Peyer's patch (tissue), 4 donors: ENCODE data around the gene SLC7A8. TPM values are rescaled to one million over a fixed set of nuclear protein-coding genes. Genes with fewer than 3 reads are reported as not detected.

ENCODE experiments used
- DNase-seq, 3 donors: peaks; one replicate each; pipeline ENCODE4 v3.0.0-alpha.2; 2017 to 2019
- H3K27ac ChIP-seq, 4 donors: fragments of 200-600 bp; sonication (generic); one replicate each; pipeline ENCODE4 v1.5.1; 2016 to 2019
- H3K27me3 ChIP-seq, 2 donors: fragments of 200-600 bp; sonication (generic); one replicate each; pipeline ENCODE4 v1.5.1; 2019
- H3K36me3 ChIP-seq, 3 donors: fragments of 200-600 bp; sonication (generic); one replicate each; pipeline ENCODE4 v1.5.1; 2016 to 2019
- H3K4me1 ChIP-seq, 4 donors: fragments of 200-600 bp; sonication (generic); one replicate each; pipeline ENCODE4 v1.5.1; 2016 to 2019
- H3K4me3 ChIP-seq, 4 donors: fragments of 200-600 bp; sonication (generic); 1 replicate in 3 of 4; 2 replicates in 1 of 4; pipeline ENCODE4 v1.5.1; 2016 to 2019; ENCODE audit warnings: mild to moderate bottlenecking in 1 of 4
- H3K9me3 ChIP-seq, 4 donors: fragments of 200-600 bp; sonication (generic); one replicate each; pipeline ENCODE4 v1.5.1; 2016 to 2019; ENCODE audit warnings: mild to moderate bottlenecking in 1 of 4
- CTCF ChIP-seq, 6 experiments: fragments of 450-650 bp in 4 of 6; fragments of 200-600 bp in 2 of 6; sonication (generic) in 1 of 6; IDR thresholded peaks; one replicate each; pipeline ENCODE4 v1.5.1; 2017 to 2019; ENCODE audit warnings: antibody characterized with exemption in 6 of 6, mild to moderate bottlenecking in 3 of 6, moderate library complexity in 1 of 6
- POLR2A ChIP-seq, 2 donors: fragments of 450-650 bp; IDR thresholded peaks; one replicate each; pipeline ENCODE4 v1.5.1; 2017; ENCODE audit warnings: antibody characterized with exemption in 2 of 2, mild to moderate bottlenecking in 2 of 2, moderate library complexity in 2 of 2
- total RNA-seq, 4 donors: library from RNA; depleted of rRNA; stranded (reverse); fragments of >200 nt; gene quantifications; one replicate each; pipeline ENCODE4 v1.1.0, GENCODE V29; 2016

SLC7A8 gene
- total RNA-seq, 4 donors from 2014 or later: 21.8 to 56.9 (median 35.0) TPM

- DNase-seq: no peak
These were observed 45.5 kb downstream of the SLC7A8 start for GRCh38 chr14:23137813-23138535.

GRCh38 chr14:23137192-23137812 lies 46.2 kb downstream of the SLC7A8 start:
- Histone ChIP-seq H3K4me1 (no peaks in the 10 kb centered on the region), H3K27me3 (no peaks in the 10 kb centered on the region), H3K4me3 (no peak overlapping the region), H3K27ac (no peak overlapping the region), H3K36me3 (peaks cover 0 to 16% (median 0%) of the 10 kb centered on the region in 3 donors), H3K9me3 (no peaks in the 10 kb centered on the region)
- TF ChIP-seq POLR2A (IDR thresholded peaks at IDR 0.05): no peak
- TF ChIP-seq CTCF (IDR thresholded peaks at IDR 0.05): no peak
- no peak for DNase-seq

More at GRCh38 chr14:23137813-23138535, 45.5 kb downstream of the SLC7A8 start:
- Histone ChIP-seq H3K36me3 (peaks cover 0 to 16% (median 0%) of the 10 kb centered on the region in 3 donors), H3K27ac (no peak overlapping the region), H3K9me3 (no peaks in the 10 kb centered on the region), H3K4me1 (no peaks in the 10 kb centered on the region), H3K27me3 (no peaks in the 10 kb centered on the region), H3K4me3 (no peak overlapping the region)
- TF ChIP-seq CTCF (IDR thresholded peaks at IDR 0.05) (no peak), POLR2A (IDR thresholded peaks at IDR 0.05) (no peak)

GRCh38 chr14:23136566-23137133 lies 46.8 kb downstream of the SLC7A8 start:
- Histone ChIP-seq H3K27me3 (no peaks in the 10 kb centered on the region), H3K36me3 (peaks cover 0 to 16% (median 0%) of the 10 kb centered on the region in 3 donors), H3K4me1 (no peaks in the 10 kb centered on the region), H3K9me3 (no peaks in the 10 kb centered on the region), H3K4me3 (no peak overlapping the region), H3K27ac (no peak overlapping the region)
- DNase-seq: no peak
- TF ChIP-seq CTCF (IDR thresholded peaks at IDR 0.05) (no peak), POLR2A (IDR thresholded peaks at IDR 0.05) (no peak)

- Histone ChIP-seq H3K4me3 (no peak overlapping the region), H3K27ac (no peak overlapping the region), H3K36me3 (peaks cover 0 to 13% (median 0%) of the 10 kb centered on the region in 3 donors), H3K9me3 (no peaks in the 10 kb centered on the region), H3K27me3 (no peaks in the 10 kb centered on the region), H3K4me1 (no peaks in the 10 kb centered on the region)
- TF ChIP-seq CTCF (IDR thresholded peaks at IDR 0.05) (no peak), POLR2A (IDR thresholded peaks at IDR 0.05) (no peak)
- DNase-seq: no peak
These were observed 50.5 kb downstream of the SLC7A8 start for GRCh38 chr14:23132970-23133369.

- Histone ChIP-seq H3K27me3 (no peaks in the 10 kb centered on the region), H3K4me3 (no peak overlapping the region), H3K36me3 (peaks cover 0 to 19% (median 0%) of the 10 kb centered on the region in 3 donors), H3K4me1 (no peaks in the 10 kb centered on the region), H3K27ac (no peak overlapping the region), H3K9me3 (no peaks in the 10 kb centered on the region)
- DNase-seq: no peak
- TF ChIP-seq POLR2A (IDR thresholded peaks at IDR 0.05) (no peak), CTCF (IDR thresholded peaks at IDR 0.05) (no peak)
These were observed 52.0 kb downstream of the SLC7A8 start for GRCh38 chr14:23131482-23131881.
